Sciatic nerve (tissue), 2 donors: ENCODE measurements around the gene RASA2. TPM values are rescaled to one million over a fixed set of nuclear protein-coding genes. Genes with fewer than 3 reads are reported as not detected.
"Not testable (repeated sequence)": the region's sequence is repeated elsewhere in the genome, so short reads cannot be mapped to it uniquely, and the experiment has no call there.

Source experiments
- ATAC-seq: fragments of 200-7000 bp; cut with Tn5 transposase; one replicate; pipeline ENCODE4 v1.9.1; 2020; ENCODE audit warnings: mild to moderate bottlenecking, moderate library complexity
- DNase-seq: peaks from one replicate; pipeline ENCODE4 v3.0.0-alpha.2; 2020; ENCODE audit warnings: low spot score
- intact Hi-C: fragments of 100-400 bp; cut with DNase I; formaldehyde crosslinking; loops from one replicate; pipeline ENCODE4 v1.14.2; 2022
- total RNA-seq: library from RNA; stranded (reverse); fragmentation: NEBNext Ultra II Directional; extraction: Animal tissue kit (Norgen Biotek cat#: 25700); gene quantifications from one replicate; pipeline ENCODE4 v1.2.1, GENCODE V29; 2021
- donor health status: DM: no; HTN: no; CAD: no.
- donor health status: DM: no; HTN: no; CAD: no.

RASA2 gene
- total RNA-seq, 1 donor from 2014 or later, result 49.3 TPM

GRCh38 chr3:141618103-141618910, 131.5 kb downstream of the RASA2 start:
- ATAC-seq (no peak), DNase-seq (no peak)
- intact Hi-C loops, result no loop called here

- DNase-seq, result no peak
- intact Hi-C loops, result no loop called here
- ATAC-seq, result no peak
These were observed 132.1 kb downstream of the RASA2 start for GRCh38 chr3:141618938-141619337.

- ATAC-seq (peak; percentile 13), DNase-seq (no peak)
- intact Hi-C loops, result no loop called here
These were observed 132.6 kb downstream of the RASA2 start for GRCh38 chr3:141619450-141619849.

- ATAC-seq (no peak), DNase-seq (no peak)
- intact Hi-C loops, result no loop called here
These were observed 136.9 kb downstream of the RASA2 start for GRCh38 chr3:141623691-141624090.

GRCh38 chr3:141625506-141625905, 138.7 kb downstream of the RASA2 start:
- DNase-seq (no peak), ATAC-seq (no peak)
- intact Hi-C loops, result no loop called here

DNA sequence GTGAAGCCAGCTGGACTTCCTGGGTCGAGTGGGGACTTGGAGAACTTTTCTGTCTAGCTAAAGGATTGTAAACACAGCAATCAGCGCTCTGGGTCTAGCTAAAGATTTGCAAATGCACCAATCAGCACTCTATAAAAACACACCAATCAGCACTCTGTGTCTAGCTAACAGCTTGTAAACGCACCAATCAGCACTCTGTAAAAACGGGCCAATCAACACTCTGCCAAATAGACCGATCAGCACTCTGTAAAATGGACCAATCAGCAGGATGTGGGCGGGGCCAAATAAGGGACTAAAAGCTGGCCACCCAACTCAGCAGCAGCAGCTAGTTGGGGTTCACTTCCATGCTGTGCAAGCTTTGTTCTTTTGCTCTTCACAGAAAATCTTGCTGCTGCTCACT, 141.5 kb downstream of the RASA2 start:
- ATAC-seq, intact Hi-C loops, DNase-seq: not testable (repeated sequence)

DNA sequence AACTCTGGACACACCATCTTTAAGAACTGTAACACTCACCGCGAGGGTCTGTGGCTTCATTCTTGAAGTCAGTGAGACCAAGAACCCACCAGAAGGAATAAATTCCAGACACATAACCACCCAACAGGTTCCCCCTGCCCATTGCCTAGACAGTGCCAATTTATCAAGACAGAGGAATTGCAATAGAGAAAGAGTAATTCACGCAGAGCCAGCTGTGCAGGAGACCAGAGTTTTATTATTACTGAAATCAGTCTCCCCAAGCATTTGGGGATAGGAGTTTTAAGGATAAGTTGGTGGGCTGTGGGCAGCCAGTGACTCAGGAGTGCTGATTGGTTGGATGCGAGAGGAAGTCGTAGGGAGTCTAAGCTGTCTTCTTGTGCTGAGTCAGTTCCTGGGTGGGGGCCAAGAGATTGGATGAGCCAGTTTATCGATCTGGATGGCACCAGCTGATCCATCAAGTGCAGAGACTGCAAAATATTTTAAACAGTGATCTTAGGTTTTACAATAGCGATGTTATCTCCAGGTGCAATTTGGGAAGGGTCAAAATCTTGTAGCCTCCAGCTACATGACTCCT, 142.1 kb downstream of the RASA2 start:
- DNase-seq, ATAC-seq, intact Hi-C loops: not testable (repeated sequence)

DNA sequence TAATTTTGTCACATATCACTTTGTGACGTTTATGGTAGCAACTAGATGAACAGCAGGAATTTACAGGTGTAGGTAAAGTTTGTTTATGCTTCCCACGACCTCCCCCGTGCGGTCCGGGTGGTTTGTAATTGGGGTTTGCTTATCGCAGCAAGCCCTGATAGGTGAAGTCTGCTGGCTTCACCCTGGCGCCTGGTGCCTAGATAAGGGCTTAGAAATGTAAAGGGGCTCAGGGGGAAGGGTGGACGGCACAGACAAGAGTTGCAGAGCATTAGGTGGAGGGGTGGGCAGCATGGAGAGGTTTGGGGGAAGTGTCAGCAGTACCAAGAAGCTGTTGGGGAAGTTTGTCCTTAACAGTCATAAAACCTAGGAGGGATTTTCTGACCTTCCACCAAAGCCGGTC, 143.1 kb downstream of the RASA2 start:
- no peak for DNase-seq
- no peak for ATAC-seq
- intact Hi-C loops, result no loop called here

DNA sequence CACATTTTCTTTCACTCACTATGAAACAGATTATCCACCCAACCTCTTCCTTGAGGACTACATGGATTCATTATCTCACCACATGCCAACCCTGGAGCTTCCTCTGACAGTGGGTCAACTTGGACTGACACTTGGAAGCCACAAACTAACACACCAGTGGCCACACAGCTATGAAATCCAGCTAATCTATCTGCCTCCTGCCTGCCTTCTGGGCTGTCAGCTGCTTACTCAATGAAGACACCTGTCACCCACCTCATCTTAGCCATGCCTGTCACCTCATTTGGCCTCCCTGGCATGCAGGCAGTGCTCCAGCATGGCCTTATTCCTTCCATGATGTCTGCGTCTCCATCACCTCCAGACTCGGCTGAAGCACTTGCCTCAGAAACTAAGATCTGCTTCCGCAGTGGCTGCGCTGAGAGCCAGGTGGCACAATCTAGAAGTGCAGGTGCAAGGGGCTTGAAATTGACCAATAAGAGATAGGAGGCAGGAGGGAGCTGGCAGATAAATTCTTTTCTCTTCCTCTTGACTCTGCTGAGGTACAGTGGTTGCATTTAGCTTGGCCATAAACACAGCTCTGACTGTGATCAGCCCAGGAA, 146.1 kb downstream of the RASA2 start:
- ATAC-seq (no peak), DNase-seq (no peak)
- intact Hi-C loops, result no loop called here

GRCh38 chr3:141642215-141642614, 155.4 kb downstream of the RASA2 start:
- intact Hi-C loops, result no loop called here
- ATAC-seq, result no peak
- no peak for DNase-seq

GRCh38 chr3:141643391-141643790, 156.6 kb downstream of the RASA2 start:
- intact Hi-C loops, result no loop called here
- ATAC-seq, result no peak

GRCh38 chr3:141643796-141644195, 157.0 kb downstream of the RASA2 start:
- intact Hi-C loops, result no loop called here
- ATAC-seq, result no peak
- DNase-seq, result no peak

More at GRCh38 chr3:141643391-141643790, 156.6 kb downstream of the RASA2 start:
- DNase-seq, result no peak

- ATAC-seq (peak; percentile 61), DNase-seq (peak; percentile 79)
- intact Hi-C loops, result no loop called here
These were observed 158.1 kb downstream of the RASA2 start for GRCh38 chr3:141644931-141645330.

DNA sequence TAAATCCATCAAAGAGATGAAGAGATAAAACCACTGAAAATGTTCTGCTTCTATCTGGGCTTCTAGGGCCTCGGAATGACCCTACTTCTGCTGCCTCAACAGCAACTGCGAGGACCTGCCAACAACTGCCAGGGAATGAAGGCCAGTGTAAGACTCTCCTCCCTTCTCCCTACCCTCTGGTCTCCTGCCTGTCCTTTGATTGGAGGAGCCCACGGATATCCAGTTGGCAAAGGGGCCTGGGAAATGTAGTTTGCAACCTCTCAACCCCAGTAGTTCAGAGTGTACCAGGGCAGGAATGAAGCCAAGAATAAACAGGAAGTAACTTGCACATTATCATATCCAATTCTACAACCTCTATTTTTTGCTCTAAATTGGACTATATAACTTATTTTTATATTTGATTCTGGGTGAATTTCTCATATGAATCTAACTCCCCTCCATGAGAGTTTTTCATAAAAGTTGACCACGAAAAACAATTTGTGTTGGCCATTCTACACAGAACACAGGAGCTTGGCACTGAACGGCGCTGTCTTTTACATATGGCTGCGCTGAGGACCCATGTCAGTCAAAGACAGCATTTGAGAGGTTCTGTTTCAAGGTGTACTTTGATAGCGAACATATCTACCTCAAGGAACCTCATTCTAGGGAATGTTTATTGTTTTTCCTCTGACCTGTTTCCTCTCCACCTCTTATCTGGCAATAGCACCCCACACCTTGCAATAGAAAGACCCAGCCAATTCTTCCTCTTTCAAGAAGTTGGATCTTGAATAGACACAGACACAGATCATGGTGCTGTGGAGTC, 160.1 kb downstream of the RASA2 start:
- intact Hi-C loops, result no loop called here
- peak; percentile 95 for ATAC-seq
- DNase-seq, result no peak

GRCh38 chr3:141647562-141647915, 160.7 kb downstream of the RASA2 start:
- ATAC-seq, result no peak
- intact Hi-C loops, result no loop called here
- DNase-seq, result no peak

DNA sequence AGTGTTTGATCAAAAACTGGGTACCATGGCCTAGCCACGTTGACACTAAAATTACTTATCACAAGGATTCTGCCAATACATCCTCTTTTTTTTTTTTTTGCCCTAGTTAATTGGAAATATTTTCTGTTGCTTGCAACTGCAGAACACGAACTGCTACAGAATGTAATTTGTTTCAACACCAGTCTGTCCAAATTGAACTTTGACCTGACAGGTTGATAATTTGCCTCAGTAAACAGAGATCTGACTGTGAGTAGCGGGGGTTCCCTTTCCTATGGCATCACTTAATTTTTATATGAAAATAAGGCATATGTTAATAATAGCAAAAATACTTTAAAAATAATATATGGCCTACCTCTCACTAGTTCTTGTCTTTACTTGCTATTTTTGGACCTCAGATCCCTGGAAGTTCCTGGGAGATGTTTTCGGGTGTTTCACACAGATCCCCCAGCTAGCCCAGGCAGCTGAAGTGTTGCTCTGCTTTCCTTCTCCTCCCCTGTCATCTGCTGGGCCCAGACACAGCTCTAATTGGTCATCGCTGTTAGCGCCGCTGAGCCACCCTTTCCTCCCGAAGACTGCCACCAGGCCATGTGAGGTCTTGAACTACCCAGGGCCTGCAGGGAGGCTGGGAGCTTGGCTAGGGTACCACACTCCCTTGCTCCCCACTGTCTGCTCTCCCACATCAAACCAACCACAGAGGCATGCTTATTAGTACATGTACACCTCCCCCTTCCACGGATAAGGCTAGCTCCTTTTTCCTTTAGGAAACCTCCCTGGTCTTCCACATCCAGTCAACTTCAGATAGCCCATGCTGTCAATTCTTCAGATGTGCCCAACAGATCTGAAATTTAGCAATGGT, 161.5 kb downstream of the RASA2 start:
- intact Hi-C loops, result no loop called here
- DNase-seq (no peak), ATAC-seq (no peak)

DNA sequence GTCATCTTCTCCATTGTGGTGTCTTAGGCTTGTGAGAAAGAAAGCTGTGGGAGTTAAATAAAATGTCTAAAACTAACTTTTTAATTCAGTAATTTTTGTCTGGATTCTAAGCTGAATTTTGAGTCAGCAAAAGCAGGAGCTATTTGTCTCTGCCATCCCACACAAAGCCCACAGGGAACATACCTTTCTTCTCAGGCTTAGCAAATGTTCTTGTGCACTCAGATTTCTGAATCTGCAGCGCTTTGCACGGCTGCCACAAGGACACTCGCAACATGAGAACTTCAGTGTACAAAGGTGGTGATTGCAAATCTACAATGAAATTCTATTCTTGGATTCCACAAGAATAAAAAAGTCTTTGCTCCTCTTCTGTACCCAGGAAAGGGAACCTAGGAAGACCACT, 163.0 kb downstream of the RASA2 start:
- ATAC-seq (no peak), DNase-seq (no peak)
- intact Hi-C loops, result no loop called here

DNA sequence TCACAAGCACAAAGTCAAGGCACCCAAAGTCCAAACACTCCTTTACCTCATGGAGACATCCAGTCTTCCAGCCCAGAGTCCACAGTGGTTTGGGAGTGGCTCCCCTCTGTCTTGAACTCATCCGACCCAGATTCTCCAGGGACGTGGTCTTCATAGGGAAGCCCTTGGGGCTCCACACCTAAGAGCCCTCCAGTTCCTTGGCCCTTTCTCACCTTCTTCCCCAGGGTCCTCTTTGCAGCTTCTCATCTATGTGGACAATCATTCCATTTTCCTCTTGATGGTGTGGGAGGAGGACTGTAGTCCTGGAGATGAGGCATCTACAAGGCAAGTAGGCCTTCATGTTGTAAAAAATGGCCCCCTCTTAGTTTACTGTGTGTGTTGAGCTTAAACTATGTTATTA, 164.0 kb downstream of the RASA2 start:
- DNase-seq (no peak), ATAC-seq (no peak)
- intact Hi-C loops, result no loop called here

GRCh38 chr3:141651409-141651808, 164.6 kb downstream of the RASA2 start:
- no peak for ATAC-seq
- intact Hi-C loops, result no loop called here
- no peak for DNase-seq
